H9 (cell line): Measurements from ENCODE around the gene CCNC. TPM values are rescaled to one million over a fixed set of nuclear protein-coding genes. Genes with fewer than 3 reads are reported as not detected.

Source experiments
- DNase-seq: peaks from one replicate; pipeline ENCODE4 v3.0.0-alpha.2; 2017
- H2AFZ ChIP-seq: one replicate; pipeline ENCODE4 v1.6.1; 2013; ENCODE audit warnings: mild to moderate bottlenecking, low read length, control low read depth, moderate library complexity
- H2AK5ac ChIP-seq: 2 replicates; pipeline ENCODE4 v1.6.1; 2013; ENCODE audit warnings: low read length, control low read depth, mixed read lengths; ENCODE audit not compliant: insufficient read length
- H2BK120ac ChIP-seq: one replicate; pipeline ENCODE4 v1.6.1; 2013; ENCODE audit warnings: low read depth, mild to moderate bottlenecking, low read length, control low read depth, inconsistent platforms; ENCODE audit not compliant: poor library complexity, severe bottlenecking
- H2BK12ac ChIP-seq: 2 replicates; pipeline ENCODE4 v1.6.1; 2013; ENCODE audit warnings: low read length, control low read depth, mixed read lengths, low read depth; ENCODE audit not compliant: insufficient read length
- H2BK15ac ChIP-seq: 2 replicates; pipeline ENCODE4 v1.6.1; 2013; ENCODE audit warnings: low read depth, low read length, control low read depth
- H2BK20ac ChIP-seq: one replicate; pipeline ENCODE4 v1.6.1; 2013; ENCODE audit warnings: low read depth, mild to moderate bottlenecking, low read length, control low read depth, inconsistent platforms; ENCODE audit not compliant: poor library complexity, severe bottlenecking
- H2BK5ac ChIP-seq: 2 replicates; pipeline ENCODE4 v1.6.1; 2013; ENCODE audit warnings: low read length, control low read depth, mixed read lengths; ENCODE audit not compliant: insufficient read length
- H3K14ac ChIP-seq: 2 replicates; pipeline ENCODE4 v1.6.1; 2013; ENCODE audit warnings: low read length, control low read depth; ENCODE audit not compliant: insufficient read depth
- H3K18ac ChIP-seq: 2 replicates; pipeline ENCODE4 v1.6.1; 2013; ENCODE audit warnings: low read depth, mild to moderate bottlenecking, mixed read lengths, low read length, control low read depth; ENCODE audit not compliant: insufficient read length
- H3K23ac ChIP-seq: 2 replicates; pipeline ENCODE4 v1.6.1; 2013; ENCODE audit warnings: low read length, control low read depth, mixed read lengths, low read depth; ENCODE audit not compliant: insufficient read length
- H3K23me2 ChIP-seq: 2 replicates; pipeline ENCODE4 v1.6.1; 2013; ENCODE audit warnings: low read depth, mild to moderate bottlenecking, mixed read lengths, low read length, control low read depth; ENCODE audit not compliant: insufficient read length, poor library complexity, severe bottlenecking
- H3K27ac ChIP-seq: 2 replicates; pipeline ENCODE4 v1.5.1; 2013; ENCODE audit warnings: low read length, control low read depth, mixed read lengths, low read depth; ENCODE audit not compliant: insufficient read length
- H3K27me3 ChIP-seq: 2 replicates; pipeline ENCODE4 v1.6.1; 2013; ENCODE audit warnings: low read length, control low read depth, inconsistent platforms; ENCODE audit not compliant: insufficient read depth
- H3K4ac ChIP-seq: 2 replicates; pipeline ENCODE4 v1.6.1; 2013; ENCODE audit warnings: low read depth, mild to moderate bottlenecking, control low read depth, inconsistent platforms, low read length, moderate library complexity
- H3K4me1 ChIP-seq: 2 replicates; pipeline ENCODE4 v1.6.1; 2013; ENCODE audit warnings: low read length, control low read depth, inconsistent platforms; ENCODE audit not compliant: insufficient read depth
- H3K4me2 ChIP-seq: 2 replicates; pipeline ENCODE4 v1.6.1; 2013; ENCODE audit warnings: low read length, control low read depth, mixed read lengths; ENCODE audit not compliant: insufficient read length, insufficient read depth
- H3K56ac ChIP-seq: 2 replicates; pipeline ENCODE4 v1.6.1; 2013; ENCODE audit warnings: low read depth, mild to moderate bottlenecking, mixed read lengths, low read length, control low read depth; ENCODE audit not compliant: insufficient read length
- H3K79me1 ChIP-seq: 2 replicates; pipeline ENCODE4 v1.6.1; 2013; ENCODE audit warnings: low read depth, mild to moderate bottlenecking, moderate library complexity, low read length, control low read depth, inconsistent platforms; ENCODE audit not compliant: insufficient read depth, poor library complexity, severe bottlenecking
- H3K79me2 ChIP-seq: 2 replicates; pipeline ENCODE4 v1.6.1; 2013; ENCODE audit warnings: low read length, control low read depth, inconsistent platforms; ENCODE audit not compliant: insufficient read depth
- H3K9ac ChIP-seq: 2 replicates; pipeline ENCODE4 v1.6.1; 2013; ENCODE audit warnings: low read length, control low read depth, mixed read lengths; ENCODE audit not compliant: insufficient read length; ENCODE audit errors: extremely low read depth
- H3K9me3 ChIP-seq: one replicate; pipeline ENCODE4 v1.6.1; 2013; ENCODE audit warnings: low read depth, low read length, inconsistent platforms; ENCODE audit not compliant: control insufficient read depth
- H3T11ph ChIP-seq: one replicate; pipeline ENCODE4 v1.6.1; 2013; ENCODE audit warnings: mild to moderate bottlenecking, low read length, control low read depth, inconsistent platforms
- H4K20me1 ChIP-seq: one replicate; pipeline ENCODE4 v1.6.1; 2013; ENCODE audit not compliant: control insufficient read depth, insufficient read length, insufficient read depth
- H4K5ac ChIP-seq: 2 replicates; pipeline ENCODE4 v1.6.1; 2013; ENCODE audit warnings: low read depth, mild to moderate bottlenecking, mixed read lengths, low read length, control low read depth; ENCODE audit not compliant: insufficient read length
- H4K8ac ChIP-seq: replicated peaks from 2 replicates; pipeline ENCODE4 v1.6.1; 2013; ENCODE audit warnings: low read length, control low read depth, mixed read lengths, low read depth; ENCODE audit not compliant: insufficient read length
- H4K91ac ChIP-seq: 2 replicates; pipeline ENCODE4 v1.6.1; 2013; ENCODE audit warnings: low read depth, mild to moderate bottlenecking, moderate library complexity, mixed read lengths, low read length, control low read depth; ENCODE audit not compliant: insufficient read length
- H3K27ac Mint-ChIP-seq, 3 experiments: 2 replicates in 2 of 3; 3 replicates in 1 of 3; pipeline ENCODE4 v1.8.0; 2020 to 2021; ENCODE audit warnings: mixed read lengths in 3 of 3, mild to moderate bottlenecking in 1 of 3, moderate library complexity in 1 of 3
- H3K27me3 Mint-ChIP-seq: 2 replicates; pipeline ENCODE4 v1.8.0; 2021; ENCODE audit warnings: low read depth, mild to moderate bottlenecking, moderate library complexity, mixed read lengths
- H3K36me3 Mint-ChIP-seq, 3 experiments: 2 replicates in 2 of 3; 3 replicates in 1 of 3; pipeline ENCODE4 v1.8.0; 2020 to 2021; ENCODE audit warnings: low read depth in 3 of 3, mixed read lengths in 3 of 3; ENCODE audit not compliant: insufficient read depth in 1 of 3
- H3K4me1 Mint-ChIP-seq, 2 experiments: 2 replicates each; pipeline ENCODE4 v1.8.0; 2020; ENCODE audit warnings: mixed read lengths in 2 of 2
- H3K4me3 Mint-ChIP-seq, 2 experiments: 2 replicates in 1 of 2; 3 replicates in 1 of 2; pipeline ENCODE4 v1.8.0; 2020 to 2021; ENCODE audit warnings: mild to moderate bottlenecking in 2 of 2, mixed read lengths in 2 of 2, moderate library complexity in 1 of 2
- H3K9me3 Mint-ChIP-seq, 2 experiments: 2 replicates in 1 of 2; 3 replicates in 1 of 2; pipeline ENCODE4 v1.8.0; 2020; ENCODE audit warnings: mild to moderate bottlenecking in 2 of 2, mixed read lengths in 2 of 2, moderate library complexity in 1 of 2
- WGBS: extraction: QIAGEN DNeasy Blood & Tissue Kit; methylation state at CpG from one replicate; pipeline ENCODE4 v1.1.7; 2013; ENCODE audit warnings: missing lambda C conversion rate, low lambda C conversion rate, mixed read lengths; ENCODE audit not compliant: insufficient read length; ENCODE audit errors: extremely low coverage; 5-methylcytosine and 5-hydroxymethylcytosine counted together
- total RNA-seq: library from RNA; stranded (reverse); gene quantifications from 2 replicates; pipeline ENCODE4 v1.2.1, GENCODE V29; 2021
- TF ChIP-seq, protein P1 (sequence below): fragments of 200-600 bp; sonication (generic); conservative IDR thresholded peaks from 3 replicates; pipeline ENCODE4 v1.8.0; 2021; ENCODE audit warnings: antibody characterized with exemption, mild to moderate bottlenecking

The CCNC gene
- total RNA-seq, 1 experiment from 2014 or later, result 112 TPM

DNA sequence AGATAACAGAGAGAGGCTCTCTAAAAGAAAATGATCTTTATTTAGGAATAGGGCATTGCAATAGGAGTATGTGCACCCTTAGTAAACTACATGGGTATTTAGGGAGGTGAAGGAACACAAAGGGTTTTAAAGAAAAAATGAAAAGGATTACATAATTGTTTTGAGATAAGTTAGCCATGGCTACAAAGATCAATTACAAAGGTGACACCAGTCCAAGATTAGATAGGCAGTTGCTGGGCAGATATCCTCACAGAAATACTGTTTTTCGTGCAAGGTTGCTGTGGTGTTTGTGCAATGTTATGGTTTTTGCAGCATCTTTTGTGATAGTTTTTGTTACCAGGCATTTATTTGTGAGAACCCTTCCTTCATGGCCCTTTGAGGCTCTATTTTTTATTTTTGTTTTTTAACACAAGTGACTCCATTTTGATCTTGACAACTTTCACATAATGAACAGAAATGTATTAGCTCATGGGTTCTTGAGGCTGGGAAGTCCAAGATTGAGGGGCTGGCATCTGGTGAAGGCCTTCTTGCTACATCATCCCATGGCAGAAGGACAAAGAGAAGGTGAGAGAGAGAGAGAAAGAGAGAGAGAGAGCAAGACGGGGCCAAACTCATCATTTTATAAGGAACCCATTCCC is 5.6 kb upstream of the CCNC start:
- H2BK120ac ChIP-seq, result no peak overlapping the region
- no peak overlapping the region for H3K56ac ChIP-seq
- peaks cover 0 to 4% (median 0%) of the 10 kb centered on the region in 3 experiments; a peak in 1 of 7 replicates for H3K36me3 Mint-ChIP-seq
- H3K23ac ChIP-seq, result no peak overlapping the region
- H3K23me2 ChIP-seq, result no peaks in the 10 kb centered on the region
- TF ChIP-seq, protein P1, sequence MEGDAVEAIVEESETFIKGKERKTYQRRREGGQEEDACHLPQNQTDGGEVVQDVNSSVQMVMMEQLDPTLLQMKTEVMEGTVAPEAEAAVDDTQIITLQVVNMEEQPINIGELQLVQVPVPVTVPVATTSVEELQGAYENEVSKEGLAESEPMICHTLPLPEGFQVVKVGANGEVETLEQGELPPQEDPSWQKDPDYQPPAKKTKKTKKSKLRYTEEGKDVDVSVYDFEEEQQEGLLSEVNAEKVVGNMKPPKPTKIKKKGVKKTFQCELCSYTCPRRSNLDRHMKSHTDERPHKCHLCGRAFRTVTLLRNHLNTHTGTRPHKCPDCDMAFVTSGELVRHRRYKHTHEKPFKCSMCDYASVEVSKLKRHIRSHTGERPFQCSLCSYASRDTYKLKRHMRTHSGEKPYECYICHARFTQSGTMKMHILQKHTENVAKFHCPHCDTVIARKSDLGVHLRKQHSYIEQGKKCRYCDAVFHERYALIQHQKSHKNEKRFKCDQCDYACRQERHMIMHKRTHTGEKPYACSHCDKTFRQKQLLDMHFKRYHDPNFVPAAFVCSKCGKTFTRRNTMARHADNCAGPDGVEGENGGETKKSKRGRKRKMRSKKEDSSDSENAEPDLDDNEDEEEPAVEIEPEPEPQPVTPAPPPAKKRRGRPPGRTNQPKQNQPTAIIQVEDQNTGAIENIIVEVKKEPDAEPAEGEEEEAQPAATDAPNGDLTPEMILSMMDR, result no peak
- H2AK5ac ChIP-seq, result no peak overlapping the region
- H3K79me2 ChIP-seq, result no peaks in the 10 kb centered on the region
- WGBS, result no CpG with 5 or more reads among the region's 2 CpGs
- no peak overlapping the region for H4K91ac ChIP-seq
- DNase-seq, result no peak
- H2BK20ac ChIP-seq, result no peak overlapping the region
- H3K14ac ChIP-seq, result no peak overlapping the region
- no peak overlapping the region for H3K4ac ChIP-seq
- no peak overlapping the region for H2BK12ac ChIP-seq
- no peak overlapping the region for H3K4me3 Mint-ChIP-seq
- peaks cover 60% of the 10 kb centered on the region for H3K27me3 Mint-ChIP-seq
- no peak overlapping the region for H3K18ac ChIP-seq
- H3K79me1 ChIP-seq, result no peaks in the 10 kb centered on the region
- no peak overlapping the region for H3T11ph ChIP-seq
- H2AFZ ChIP-seq, result no peak overlapping the region
- H3K9me3 ChIP-seq, result no peaks in the 10 kb centered on the region
- no peak overlapping the region for H4K8ac ChIP-seq
- H3K4me1 Mint-ChIP-seq, result no peaks in the 10 kb centered on the region
- H2BK15ac ChIP-seq, result no peak overlapping the region
- H3K27me3 ChIP-seq, result no peaks in the 10 kb centered on the region
- no peak overlapping the region for H3K27ac ChIP-seq
- H3K9me3 Mint-ChIP-seq, result peaks cover 0 to 8% of the 10 kb centered on the region in 2 experiments; a peak in 2 of 5 replicates
- no peak overlapping the region for H3K27ac Mint-ChIP-seq
- no peak overlapping the region for H4K5ac ChIP-seq
- no peaks in the 10 kb centered on the region for H3K4me1 ChIP-seq
- no peaks in the 10 kb centered on the region for H4K20me1 ChIP-seq
- no peak overlapping the region for H3K4me2 ChIP-seq
- H2BK5ac ChIP-seq, result no peak overlapping the region
- no peak overlapping the region for H3K9ac ChIP-seq
